Heart right ventricle (tissue), 16 donors: Measurements from ENCODE around the gene TPM1. TPM values are rescaled to one million over a fixed set of nuclear protein-coding genes. Genes with fewer than 3 reads are reported as not detected.

Source experiments
- ATAC-seq, 8 donors: fragments of 200-7000 bp; cut with Tn5 transposase; one replicate each; pipeline ENCODE4 v1.9.1; 2020; ENCODE audit warnings: mild to moderate bottlenecking in 8 of 8, moderate library complexity in 8 of 8, moderate number of reproducible peaks in 1 of 8
- DNase-seq, 2 donors: peaks; one replicate each; pipeline ENCODE4 v3.0.0-alpha.2; 2020
- H3K27ac ChIP-seq, 10 donors: fragments of 200-600 bp; sonication (generic) in 2 of 10; one replicate each; pipeline versions ENCODE4 v1.5.0 to v1.8.0; 2020 to 2022; ENCODE audit warnings: mild to moderate bottlenecking in 3 of 10
- H3K27me3 ChIP-seq, 7 donors: fragments of 200-600 bp; one replicate each; pipeline ENCODE4 v1.8.0; 2021 to 2022; ENCODE audit warnings: mild to moderate bottlenecking in 2 of 7
- H3K36me3 ChIP-seq, 9 donors: fragments of 200-600 bp; sonication (generic) in 1 of 9; one replicate each; pipeline versions ENCODE4 v1.5.0 to v1.8.0; 2020 to 2022; ENCODE audit warnings: mild to moderate bottlenecking in 2 of 9
- H3K4me1 ChIP-seq, 9 donors: fragments of 200-600 bp; sonication (generic) in 1 of 9; one replicate each; pipeline versions ENCODE4 v1.5.0 to v1.8.0; 2020 to 2022; ENCODE audit warnings: mild to moderate bottlenecking in 4 of 9
- H3K4me3 ChIP-seq, 10 donors: fragments of 200-600 bp; sonication (generic) in 2 of 10; one replicate each; pipeline versions ENCODE4 v1.5.0 to v1.8.0; 2020 to 2022; ENCODE audit warnings: mild to moderate bottlenecking in 7 of 10, moderate library complexity in 2 of 10
- H3K9me3 ChIP-seq, 11 donors: fragments of 200-600 bp in 10 of 11; sonication (generic) in 2 of 11; one replicate each; pipeline versions ENCODE4 v1.5.0 to v1.8.0; 2013 to 2022; ENCODE audit warnings: mild to moderate bottlenecking in 2 of 11, control low read depth in 1 of 11, moderate library complexity in 1 of 11
- WGBS, 2 donors: extraction: QIAGEN DNeasy Blood & Tissue Kit; methylation state at CpG; one replicate each; pipeline ENCODE4 v1.1.7; 2013; ENCODE audit warnings: inconsistent platforms in 1 of 2; 5-methylcytosine and 5-hydroxymethylcytosine counted together
- intact Hi-C, 10 donors: fragments of 100-400 bp; cut with DNase I; formaldehyde crosslinking; loops; one replicate each; pipeline versions ENCODE4 v1.11.1 to v1.14.2; 2022
- polyA plus RNA-seq, 2 donors: library from polyadenylated mRNA; stranded (reverse); fragments of 200-250 nt; gene quantifications; one replicate each; pipeline ENCODE4 v1.2.3, GENCODE V29; 2013
- total RNA-seq, 10 donors: library from RNA; stranded (reverse); fragmentation: NEBNext Ultra II Directional in 3 of 10; extraction: Animal tissue kit (Norgen Biotek cat#: 25700) in 3 of 10; gene quantifications; one replicate each; pipeline versions ENCODE4 v1.2.1 to v1.2.4, GENCODE V29; 2021 to 2023
- TF ChIP-seq, protein P1 (sequence below), 9 donors: fragments of 200-600 bp; sonication (generic) in 2 of 9; IDR thresholded peaks; one replicate each; pipeline versions ENCODE4 v1.5.0 to v1.8.0; 2021 to 2022; ENCODE audit warnings: antibody characterized with exemption in 9 of 9, mild to moderate bottlenecking in 5 of 9, moderate library complexity in 1 of 9
- donor health status: Arrhythmogenic right ventricular cardiomyopathy.
- donor health status: ischemic (EF 13 %, LVEDD 7.1; RV severe dilation, severe dysfunction).
- donor health status: healthy with polysubstance abuse.
- donor health status: DM: no; HTN: yes; CAD: no.
- donor health status: DM: no; HTN: no; CAD: no.
- donor health status: ischemic (EF 25% LVEDD 6.9; RV normal size, moderate dysfunction).
- donor health status: ischemic (EF 25% LVEDD 5.7; RV mildly dilated, moderate dysfunction).
- donor health status: healthy.
- donor health status: DM: yes; HTN: yes; CAD: no.
- donor health status: Ischemic cardiomyopathy.
- donor health status: ischemic (EF 35%, LVEDD 5.7; RV mildly dilated, moderate dysfunction).
- donor health status: nonischemic (EF 11% LVEDD 7.7; RV severe dilation, severe dysfunction).
- donor health status: DM: yes; HTN: yes; CAD: no.
- donor health status: PGD.
- donor health status: ischemic (EF 29% LVEDD 5.4; RV normal size, mild dysfunction).
- donor health status: nonischemic (EF 23%, LVEDD 6.1; RV moderate dilation, normal function).

Gene TPM1
- total and polyA plus RNA-seq, 12 donors, result 10,066 to 18,091 (median 14,403) TPM

DNA sequence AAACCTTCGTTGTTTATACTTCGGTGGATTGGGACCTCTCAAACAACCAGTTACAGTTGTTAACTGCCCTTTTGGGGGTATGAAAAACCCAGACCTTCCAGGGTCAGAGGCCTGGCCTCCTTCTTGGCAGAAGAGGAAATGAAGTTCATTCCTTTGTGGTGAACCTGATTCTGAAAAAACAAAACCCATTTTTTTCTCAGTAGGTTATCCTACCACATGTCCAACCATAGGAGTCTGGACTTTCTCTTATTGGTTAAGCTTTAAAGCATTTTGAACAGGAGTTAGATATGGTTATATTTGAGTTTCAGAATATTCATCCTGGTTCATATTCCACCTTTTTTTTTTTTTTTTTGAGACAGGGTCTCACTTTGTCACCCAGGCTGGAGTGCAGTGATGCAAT is 71.9 kb downstream of the TPM1 start:
- intact Hi-C loops, result no loop called here
- no peak overlapping the region for H3K4me3 ChIP-seq
- TF ChIP-seq, protein P1, sequence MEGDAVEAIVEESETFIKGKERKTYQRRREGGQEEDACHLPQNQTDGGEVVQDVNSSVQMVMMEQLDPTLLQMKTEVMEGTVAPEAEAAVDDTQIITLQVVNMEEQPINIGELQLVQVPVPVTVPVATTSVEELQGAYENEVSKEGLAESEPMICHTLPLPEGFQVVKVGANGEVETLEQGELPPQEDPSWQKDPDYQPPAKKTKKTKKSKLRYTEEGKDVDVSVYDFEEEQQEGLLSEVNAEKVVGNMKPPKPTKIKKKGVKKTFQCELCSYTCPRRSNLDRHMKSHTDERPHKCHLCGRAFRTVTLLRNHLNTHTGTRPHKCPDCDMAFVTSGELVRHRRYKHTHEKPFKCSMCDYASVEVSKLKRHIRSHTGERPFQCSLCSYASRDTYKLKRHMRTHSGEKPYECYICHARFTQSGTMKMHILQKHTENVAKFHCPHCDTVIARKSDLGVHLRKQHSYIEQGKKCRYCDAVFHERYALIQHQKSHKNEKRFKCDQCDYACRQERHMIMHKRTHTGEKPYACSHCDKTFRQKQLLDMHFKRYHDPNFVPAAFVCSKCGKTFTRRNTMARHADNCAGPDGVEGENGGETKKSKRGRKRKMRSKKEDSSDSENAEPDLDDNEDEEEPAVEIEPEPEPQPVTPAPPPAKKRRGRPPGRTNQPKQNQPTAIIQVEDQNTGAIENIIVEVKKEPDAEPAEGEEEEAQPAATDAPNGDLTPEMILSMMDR (IDR thresholded peaks at IDR 0.05), result no peak
- peaks cover 0 to 7% (median 0%) of the 10 kb centered on the region in 11 donors for H3K9me3 ChIP-seq
- no peaks in the 10 kb centered on the region for H3K36me3 ChIP-seq
- H3K4me1 ChIP-seq, result peaks cover 0 to 8% (median 0%) of the 10 kb centered on the region in 9 donors
- DNase-seq, result no peak
- no peak overlapping the region for H3K27ac ChIP-seq
- no peak for ATAC-seq
- 68 to 78% methylated on average over 2 of the region's 2 CpGs for whole genome bisulfite sequencing, 2 donors
- H3K27me3 ChIP-seq, result no peaks in the 10 kb centered on the region

Other genes starting within 250 kb of the TPM1 start
- 10 to 100 TPM; 22.2 to 32.2 (median 24.6) TPM for gene LACTB, start 79.1 kb downstream of the TPM1 start, total RNA-seq
- 10 to 100 TPM; 11.6 to 19.6 TPM for gene LACTB, start 79.1 kb downstream of the TPM1 start, polyA plus RNA-seq
- 100 to 1,000 TPM; 117 to 177 (median 145) TPM for gene RPS27L, start 114.7 kb downstream of the TPM1 start, total RNA-seq
- 10 to 100 TPM; 70.6 to 95.0 TPM for gene RPS27L, start 114.7 kb downstream of the TPM1 start, polyA plus RNA-seq
- 10 to 100 TPM in 4 of 10 donors, 1 to 10 TPM in 6; 6.0 to 27.7 (median 7.4) TPM for gene RAB8B, start 146.9 kb downstream of the TPM1 start, total RNA-seq
- gene RAB8B, start 146.9 kb downstream of the TPM1 start, polyA plus RNA-seq, result 1 to 10 TPM; 4.4 to 4.5 TPM
- 10 to 100 TPM in 2 of 10 donors, 1 to 10 TPM in 8; 4.8 to 11.4 (median 8.4) TPM for gene APH1B, start 234.9 kb downstream of the TPM1 start, total RNA-seq
- gene APH1B, start 234.9 kb downstream of the TPM1 start, polyA plus RNA-seq, result 1 to 10 TPM; 1.7 to 4.9 TPM